Hepatocyte (in vitro differentiated cells): Measurements from ENCODE around the gene HEATR3.

Source experiments
- CTCF ChIP-seq: fragments of 200-600 bp; sonication (generic); IDR thresholded peaks from 2 replicates; pipeline ENCODE4 v1.5.1; 2016; ENCODE audit warnings: antibody characterized with exemption, mild to moderate bottlenecking; ENCODE audit not compliant: poor library complexity
- EZH2 ChIP-seq: fragments of 200-600 bp; sonication (generic); IDR thresholded peaks from 2 replicates; pipeline ENCODE4 v1.6.1; 2016; ENCODE audit warnings: antibody characterized with exemption, mild to moderate bottlenecking, borderline replicate concordance
- EZH2phosphoT487 ChIP-seq: fragments of 200-600 bp; sonication (generic); IDR thresholded peaks from one replicate; pipeline ENCODE4 v1.6.1; 2018; ENCODE audit warnings: antibody characterized with exemption, mild to moderate bottlenecking, low read depth, moderate library complexity; ENCODE audit not compliant: unreplicated experiment, severe bottlenecking

DNA sequence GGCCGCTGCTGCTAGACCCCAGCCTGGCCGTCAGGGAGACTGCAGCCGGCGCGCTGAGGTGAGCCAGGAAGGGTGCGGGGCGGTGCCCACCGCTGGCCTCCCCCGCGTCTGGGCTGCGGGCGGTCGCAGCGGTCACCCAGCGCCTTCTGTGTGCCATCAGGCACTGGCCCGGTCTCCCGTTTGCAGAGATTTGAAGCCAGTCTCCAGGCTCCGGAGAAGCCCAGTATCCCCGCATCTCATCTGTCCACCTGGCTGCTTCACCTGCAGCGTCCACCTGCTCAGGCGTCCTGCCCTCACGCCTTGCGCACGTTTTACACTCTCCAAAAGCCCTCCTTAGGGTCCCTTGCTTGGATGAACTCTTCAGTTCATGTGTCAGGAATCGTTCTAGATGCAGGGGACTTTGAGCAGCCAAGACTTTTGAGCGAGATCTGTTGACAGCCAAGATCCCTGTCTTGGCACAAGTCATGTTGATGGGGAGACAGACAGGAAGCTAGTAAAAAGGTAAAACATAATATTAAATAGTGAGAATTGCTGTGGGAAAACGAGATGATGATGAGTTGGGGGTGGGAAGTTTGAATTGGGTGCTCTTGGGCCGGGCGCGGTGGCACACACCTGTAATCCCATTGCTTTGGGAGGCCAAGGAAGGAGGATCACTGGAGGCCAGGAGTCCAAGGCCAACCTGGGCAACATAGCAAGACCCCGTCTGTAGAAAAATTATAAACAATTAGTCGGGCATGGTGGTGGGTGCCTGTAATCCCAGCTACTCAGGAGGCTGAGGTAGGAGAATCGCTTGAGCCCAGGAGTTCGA lies 916 bp downstream of the HEATR3 start:
- TF ChIP-seq CTCF = no peak
- no peak for TF ChIP-seq EZH2
- no peak for TF ChIP-seq EZH2phosphoT487
